Melanocyte of skin (primary cell): Measurements from ENCODE around the gene C1R. TPM values are rescaled to one million over a fixed set of nuclear protein-coding genes. Genes with fewer than 3 reads are reported as not detected.

Experiments used
- small RNA-seq, 2 donors: library from RNA; depleted of rRNA; stranded (forward); fragments of <200 nt; gene quantifications; one replicate each; pipeline ENCODE3, GENCODE V24; 2012
- total RNA-seq, 2 donors: library from RNA; depleted of rRNA; stranded (reverse); fragments of >200 nt; gene quantifications; 2 replicates each; pipeline ENCODE4 v1.2.3, GENCODE V29; 2012

The C1R gene
- 100 to 1,000 TPM in 1 of 2 donors, 10 to 100 TPM in 1; 16.3 to 149 TPM for total RNA-seq

DNA sequence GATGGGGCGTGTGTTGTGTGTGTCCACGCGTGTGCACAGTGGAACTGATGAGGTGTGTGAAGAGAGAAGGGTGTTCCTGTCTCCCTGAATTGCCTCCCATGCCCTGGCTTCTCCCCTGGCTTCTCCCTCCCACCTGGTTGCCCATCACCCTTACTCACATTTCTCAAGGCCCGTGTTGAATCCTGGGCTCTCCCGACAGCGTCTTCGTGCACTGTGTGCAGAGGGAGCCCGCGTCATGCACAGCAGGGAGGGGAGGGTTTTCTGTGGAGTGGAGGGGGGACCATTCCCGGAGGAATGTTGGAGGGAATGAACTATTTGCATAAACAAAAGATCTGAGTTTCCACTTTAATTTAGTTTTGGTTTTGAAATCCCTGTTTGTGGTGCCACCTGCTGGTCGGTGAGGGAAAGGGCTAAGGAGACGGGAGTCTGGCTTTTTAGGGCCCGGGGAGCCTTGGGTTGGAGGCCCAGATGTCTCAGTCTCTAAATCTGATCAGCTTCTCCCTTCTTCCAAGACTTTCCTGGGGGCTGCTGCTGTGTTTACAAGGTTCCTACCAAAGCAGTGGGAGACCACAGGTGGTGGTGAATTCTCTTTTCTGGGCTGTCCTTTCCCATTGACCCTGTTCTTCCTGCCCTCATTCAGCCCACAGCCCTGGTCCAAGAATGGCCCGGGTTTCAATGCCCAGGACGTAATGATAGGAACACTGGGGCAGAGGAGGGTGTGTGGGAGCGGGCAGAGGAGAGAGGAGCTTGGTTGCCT is at the start of gene C1R:
Gene C1R, minus strand, starts transcription at position 217 of the 757 bp plus-strand sequence. Its CDS starts 57 bp downstream, at position 160.

DNA sequence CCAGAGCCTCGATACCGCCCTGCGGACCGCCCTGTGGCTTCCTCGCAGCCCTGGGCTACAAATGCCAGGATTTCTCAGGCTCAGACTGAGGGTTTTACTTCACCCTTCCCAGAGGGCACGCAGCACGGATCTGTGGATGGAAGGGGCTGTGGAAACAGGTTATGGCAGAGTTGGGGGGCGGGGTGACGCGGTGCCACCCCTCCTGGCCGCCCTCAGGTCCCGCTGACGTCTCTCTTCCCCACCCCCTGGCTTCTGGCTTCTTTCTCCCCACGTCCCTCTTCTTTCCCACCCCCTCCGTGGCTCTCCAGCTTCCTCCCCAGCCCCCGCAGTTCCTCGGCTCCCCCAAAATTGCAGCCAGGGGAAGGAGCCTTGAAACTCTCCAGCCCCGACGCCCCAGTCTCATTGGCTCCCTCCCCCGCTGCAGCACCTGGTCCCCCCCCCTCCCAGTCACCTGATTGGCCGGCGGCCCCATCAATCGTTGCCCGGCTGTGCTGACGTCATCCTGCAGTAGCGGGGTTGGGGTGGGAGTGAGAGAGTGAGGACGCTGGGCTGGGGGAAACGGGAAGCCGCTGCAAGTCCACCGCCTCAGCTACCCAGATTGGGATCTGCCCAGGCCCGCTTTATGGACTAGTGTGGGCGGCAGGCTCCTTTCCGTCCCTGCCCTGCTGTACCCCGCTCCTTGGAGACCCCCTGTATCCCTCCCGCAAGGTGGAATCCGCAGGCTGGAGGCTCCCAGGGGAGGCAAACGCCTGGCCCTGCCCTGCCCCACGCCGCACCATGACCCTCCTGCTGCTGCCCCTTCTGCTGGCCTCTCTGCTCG is 37.8 kb upstream of the C1R start, which contains the start of gene CLSTN3:
Gene CLSTN3, plus strand, starts transcription at position 500 of the 820 bp plus-strand sequence. Its CDS starts 278 bp downstream, at position 778.

DNA sequence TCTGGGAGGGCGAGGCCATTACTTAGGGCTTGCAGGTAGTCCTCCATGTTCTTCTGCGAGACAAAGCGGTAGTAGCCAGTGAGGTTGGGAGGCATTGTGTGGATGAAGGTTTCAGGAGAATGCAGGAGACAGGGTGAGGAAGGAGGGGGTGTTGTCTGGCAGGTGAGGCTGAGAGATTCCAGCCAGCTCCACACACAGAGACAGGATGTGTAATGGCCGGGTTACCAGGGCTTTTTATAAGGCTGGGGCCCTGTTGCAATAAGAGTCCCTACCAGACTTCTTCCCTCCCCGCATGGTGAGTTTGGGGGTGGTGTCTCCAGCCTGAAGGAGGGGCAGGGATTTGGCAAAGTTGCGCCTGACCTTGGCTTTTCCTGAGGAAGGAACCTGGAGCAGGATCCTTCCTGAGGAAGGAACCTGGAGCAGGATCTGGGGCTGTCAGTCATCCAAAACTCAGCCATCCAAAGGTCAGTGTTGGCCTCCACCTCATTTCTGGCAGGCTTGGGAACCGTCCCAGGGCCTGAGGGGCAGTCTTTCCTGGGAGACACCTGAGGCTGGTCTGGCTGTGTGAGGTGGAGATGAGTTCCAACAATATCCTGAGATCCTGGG is 36.5 kb upstream of the C1R start, which contains the start of gene RBP5:
Gene RBP5, minus strand, starts transcription at position 209 of the 606 bp plus-strand sequence. Its CDS starts 114 bp downstream, at position 95.

DNA sequence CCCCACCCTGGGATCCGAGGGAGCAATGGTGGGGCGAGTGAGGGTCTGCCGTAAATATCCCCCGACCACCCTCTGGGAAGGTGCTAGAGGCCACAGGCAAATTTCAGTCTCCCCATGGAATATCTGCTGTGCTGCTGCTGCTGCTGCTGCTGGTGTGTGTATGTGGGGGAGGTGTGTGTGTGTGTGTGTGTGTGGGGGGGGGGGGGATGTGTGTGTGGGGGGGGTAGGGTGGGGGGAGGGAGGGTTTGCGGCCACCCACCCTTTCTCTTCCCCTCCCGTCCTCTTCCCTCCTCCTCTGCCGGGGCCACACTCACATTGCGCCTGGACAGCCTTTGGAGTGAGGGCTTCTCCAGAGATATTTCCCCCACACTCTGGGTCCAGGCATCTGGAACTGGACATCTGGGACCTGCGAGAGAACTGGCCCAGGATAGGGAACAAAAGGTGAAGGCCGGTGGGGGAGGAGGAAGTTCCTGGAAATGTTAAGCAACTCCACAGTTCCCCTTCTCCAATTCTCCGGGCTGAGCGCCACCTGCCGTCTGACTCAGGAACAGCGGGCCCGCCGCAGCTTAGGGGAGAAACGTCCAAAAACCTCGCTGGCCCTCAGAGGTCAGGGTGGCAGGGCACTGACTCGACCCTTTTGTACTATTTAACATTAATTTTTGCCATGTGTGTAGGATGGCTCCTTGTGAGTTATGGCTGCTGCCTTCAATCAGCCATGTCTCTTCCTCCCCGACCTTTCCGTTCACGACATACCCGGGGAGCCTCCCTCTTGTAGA is 16.7 kb upstream of the C1R start, which contains the start of gene C1RL:
Gene C1RL, minus strand, starts transcription at position 419 of the 776 bp plus-strand sequence. Its CDS starts 34 bp downstream, at position 385.

DNA sequence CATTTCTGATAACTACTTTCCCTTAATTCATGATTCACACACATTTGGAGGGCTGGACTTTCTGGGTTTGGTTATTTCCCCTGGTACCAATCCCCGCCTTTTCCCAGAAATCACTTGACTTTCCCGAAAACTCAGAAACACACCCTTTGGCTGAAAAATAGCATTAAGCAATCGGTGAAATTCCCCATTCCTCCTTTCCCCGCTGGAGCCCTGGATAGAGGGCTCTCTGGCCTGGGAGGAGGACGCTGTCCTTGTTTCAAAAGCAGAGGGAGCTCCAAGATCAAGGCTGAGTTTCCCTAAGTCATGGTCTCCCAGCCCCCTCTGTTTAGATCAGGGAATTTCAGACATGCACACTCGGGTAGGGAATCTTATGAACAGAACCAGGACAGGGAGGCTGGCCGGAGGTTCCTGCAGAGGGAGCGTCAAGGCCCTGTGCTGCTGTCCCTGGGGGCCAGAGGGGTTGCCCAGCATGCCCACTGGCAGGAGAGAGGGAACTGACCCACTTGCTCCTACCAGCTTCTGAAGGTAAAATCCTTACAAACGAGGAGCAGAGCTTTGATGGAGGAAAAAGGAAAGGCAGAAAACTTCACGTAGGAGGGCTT is 31.8 kb downstream of the C1R start, which contains the start of gene C1S:
Gene C1S, plus strand, starts transcription at position 366 of the 602 bp plus-strand sequence. CDS start 1,195 bp downstream, outside the sequence.

Small RNA genes lying within 50 kb of the gene (small RNA-seq; reads per million reads assigned to genes)
- gene AC006512.1 (0 reads per million in 2 donors), gene RNU6-485P (0 reads per million in 2 donors)

Other genes with a start within 250 kb of the C1R start
- 10 to 100 TPM; 16.9 to 54.9 TPM for gene CDCA3, start 241.2 kb downstream of the C1R start, total RNA-seq
- 10 to 100 TPM; 89.2 to 93.3 TPM for gene USP5, start 240.3 kb downstream of the C1R start, total RNA-seq
- gene TPI1, start 224.9 kb downstream of the C1R start, total RNA-seq, result 100 to 1,000 TPM; 611 to 916 TPM
- 1 to 10 TPM; 5.2 to 8.0 TPM for gene SPSB2, start 219.1 kb downstream of the C1R start, total RNA-seq
- 10 to 100 TPM in 1 of 2 donors, 1 to 10 TPM in 1; 6.2 to 10.3 TPM for gene LRRC23, start 187.6 kb downstream of the C1R start, total RNA-seq
- 10 to 100 TPM; 17.9 to 20.3 TPM for gene ENO2, start 177.9 kb downstream of the C1R start, total RNA-seq
- gene ATN1, start 164.5 kb downstream of the C1R start, total RNA-seq, result 10 to 100 TPM in 1 of 2 donors, 1 to 10 TPM in 1; 8.6 to 13.3 TPM
- not detected for gene RNU7-1, start 148.6 kb downstream of the C1R start, total RNA-seq
- gene C12orf57, start 148.4 kb downstream of the C1R start, total RNA-seq, result 10 to 100 TPM; 49.9 to 66.3 TPM
- gene PTPN6, start 141.1 kb downstream of the C1R start, total RNA-seq, result under 1 TPM in 1 of 2 donors, not detected in 1; 0.33 TPM
- 100 to 1,000 TPM; 172 to 255 TPM for gene PHB2, start 121.8 kb downstream of the C1R start, total RNA-seq
- 10 to 100 TPM; 31.0 to 59.6 TPM for gene EMG1, start 121.5 kb downstream of the C1R start, total RNA-seq
- 10 to 100 TPM; 18.0 to 20.6 TPM for gene LPCAT3, start 74.0 kb downstream of the C1R start, total RNA-seq
- gene C1S, start 31.7 kb downstream of the C1R start, total RNA-seq, result 100 to 1,000 TPM in 1 of 2 donors, 10 to 100 TPM in 1; 22.0 to 231 TPM
- gene C1RL, start 16.8 kb upstream of the C1R start, total RNA-seq, result 10 to 100 TPM; 18.0 to 21.0 TPM
- not detected for gene RBP5, start 36.4 kb upstream of the C1R start, total RNA-seq
- 1 to 10 TPM; 2.7 to 9.3 TPM for gene CLSTN3, start 37.9 kb upstream of the C1R start, total RNA-seq
- 10 to 100 TPM; 22.0 to 34.8 TPM for gene PEX5, start 97.2 kb upstream of the C1R start, total RNA-seq
- not detected for gene ACSM4, start 211.6 kb upstream of the C1R start, total RNA-seq